ENCODE results near the gene PCDH9.

DNA sequence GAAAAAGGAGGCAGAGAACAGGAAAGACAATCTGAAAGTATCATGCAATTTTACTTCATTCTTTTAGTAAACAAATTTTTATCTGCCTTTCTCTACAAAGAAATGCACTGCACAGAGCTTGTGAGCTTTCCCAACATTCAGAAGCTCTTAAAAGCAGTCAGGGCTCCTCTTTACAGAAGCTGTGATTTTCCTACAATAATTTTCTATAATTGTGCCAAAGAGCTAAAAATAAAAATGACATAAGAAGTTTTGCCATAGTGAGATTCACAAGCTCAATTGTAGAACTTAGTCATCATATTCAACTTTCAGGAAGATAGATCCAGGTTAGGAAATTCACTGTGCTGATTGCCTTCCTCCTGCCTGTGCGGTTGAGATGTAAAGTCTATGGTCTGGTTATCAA lies 341.4 kb downstream of the PCDH9 start:
- no peak for TF ChIP-seq POLR2A (IDR thresholded peaks at IDR 0.05; ENCODE audit: low read depth, low read length)
- no peak for TF ChIP-seq POLR2AphosphoS5 (IDR thresholded peaks at IDR 0.05; ENCODE audit: low read depth, low read length)
- no peak for TF ChIP-seq TAF1 (IDR thresholded peaks at IDR 0.05; ENCODE audit: borderline replicate concordance, low read depth, low read length)
